GM12878 (cell line): ENCODE results near the gene LRP1. TPM values are rescaled to one million over a fixed set of nuclear protein-coding genes. Genes with fewer than 3 reads are reported as not detected.
A peak's percentile ranks its signal among the peaks of the same experiment; 100 is the strongest.

ENCODE experiments used
- ATAC-seq: fragments of 200-7000 bp; cut with Tn5 transposase; 3 replicates; pipeline ENCODE4 v1.9.1; 2020; ENCODE audit warnings: mild to moderate bottlenecking, moderate library complexity
- BruUV-seq: library from RNA; stranded (reverse); fragments of 400-500 nt; replicated peaks from 2 replicates; lab custom pipeline; 2021; lab: Mats Ljungman, UMichigan
- CTCF ChIA-PET: fragments of 300-600 bp; sonication (Branson Sonifier 250); formaldehyde crosslinking; extraction: SDS; loops from one replicate; lab custom pipeline; 2021; ENCODE audit warnings: inconsistent platforms; lab: Yijun Ruan, JAX
- POLR2A ChIA-PET: fragments of 350-600 bp; formaldehyde crosslinking; extraction: SDS; loops from one replicate; lab custom pipeline; 2021; ENCODE audit warnings: inconsistent platforms; lab: Charles Lee
- RAD21 ChIA-PET: fragments of 300-600 bp; sonication (Branson Sonifier 250); formaldehyde crosslinking; loops from one replicate; lab custom pipeline; 2023; ENCODE audit warnings: antibody characterized with exemption; ENCODE audit not compliant: unreplicated experiment; lab: Charles Lee
- SMC1A ChIA-PET: fragments of 300-600 bp; sonication (Branson Sonifier 250); formaldehyde crosslinking; loops from one replicate; lab custom pipeline; 2023; ENCODE audit not compliant: unreplicated experiment, uncharacterized antibody; lab: Charles Lee
- DNase-seq: peaks from one replicate; pipeline ENCODE4 v3.0.0-alpha.2; 2011; ENCODE audit warnings: low read depth, low spot score
- FAIRE-seq: peaks from 3 replicates; lab custom pipeline; 2011; peaks lifted over from hg19 to GRCh38; lab: Jason Lieb, UNC
- H2AFZ ChIP-seq: 2 replicates; pipeline ENCODE4 v1.6.0; 2011; ENCODE audit warnings: low read depth, low read length, control low read depth; ENCODE audit not compliant: control insufficient read depth
- H3K27ac ChIP-seq: 2 replicates; pipeline ENCODE4 v1.5.1; 2011; ENCODE audit warnings: control low read depth; ENCODE audit not compliant: control insufficient read depth, insufficient read depth
- H3K27me3 ChIP-seq, 2 experiments: replicated peaks in 1 of 2; 2 replicates each; pipeline versions ENCODE4 v1.6.0 to v1.6.1; 2011; ENCODE audit warnings: low read length in 1 of 2; ENCODE audit not compliant: control insufficient read depth in 2 of 2, insufficient read depth in 2 of 2
- H3K36me3 ChIP-seq, 2 experiments: 2 replicates each; pipeline ENCODE4 v1.5.1; 2011; ENCODE audit warnings: low read length in 1 of 2; ENCODE audit not compliant: control insufficient read depth in 2 of 2, insufficient read depth in 2 of 2
- H3K4me1 ChIP-seq: 2 replicates; pipeline ENCODE4 v1.6.1; 2011; ENCODE audit warnings: mild to moderate bottlenecking, low read length, moderate library complexity, mixed read lengths; ENCODE audit not compliant: control insufficient read depth, insufficient read depth
- H3K4me2 ChIP-seq: 2 replicates; pipeline ENCODE4 v1.6.0; 2011; ENCODE audit warnings: control low read depth; ENCODE audit not compliant: control insufficient read depth, insufficient read depth
- H3K4me3 ChIP-seq: fragments of 200-600 bp; sonication (generic); 2 replicates; pipeline ENCODE4 v1.5.1; 2016
- H3K79me2 ChIP-seq: 2 replicates; pipeline ENCODE4 v1.6.0; 2011; ENCODE audit warnings: low read length; ENCODE audit not compliant: control insufficient read depth, insufficient read depth
- H3K9ac ChIP-seq: 2 replicates; pipeline ENCODE4 v1.8.0; 2011; ENCODE audit warnings: low read length, control low read depth, mixed read lengths; ENCODE audit not compliant: control insufficient read depth, insufficient read depth
- H3K9me3 ChIP-seq: replicated peaks from 3 replicates; pipeline ENCODE4 v1.5.1; 2011; ENCODE audit warnings: mild to moderate bottlenecking, low read length; ENCODE audit not compliant: control insufficient read depth, insufficient read depth
- H4K20me1 ChIP-seq: 2 replicates; pipeline ENCODE4 v1.6.0; 2011; ENCODE audit not compliant: control insufficient read depth, insufficient read depth
- ATF3 ChIP-seq: IDR thresholded peaks from 2 replicates; pipeline ENCODE4 v1.6.1; 2011; ENCODE audit warnings: low read depth, mild to moderate bottlenecking, low read length, moderate library complexity, borderline replicate concordance; ENCODE audit errors: extremely low read depth
- CBFB ChIP-seq: IDR thresholded peaks from 2 replicates; pipeline ENCODE4 v1.6.1; 2016; ENCODE audit warnings: antibody characterized with exemption, low read depth
- CHD2 ChIP-seq: IDR thresholded peaks from 2 replicates; pipeline ENCODE4 v1.6.1; 2011; ENCODE audit warnings: low read depth, low read length, improper control_type of control experiment, borderline replicate concordance
- FOS ChIP-seq: IDR thresholded peaks from 3 replicates; pipeline ENCODE4 v1.6.1; 2011; ENCODE audit warnings: borderline replicate concordance; ENCODE audit not compliant: insufficient read length; ENCODE audit errors: extremely low read depth
- IRF4 ChIP-seq: IDR thresholded peaks from 2 replicates; pipeline ENCODE4 v1.6.1; 2011; ENCODE audit warnings: low read depth, low read length
- NFIC ChIP-seq: IDR thresholded peaks from 2 replicates; pipeline ENCODE4 v1.6.1; 2012; ENCODE audit warnings: low read depth, mild to moderate bottlenecking, inconsistent platforms, low read length, moderate library complexity
- NFXL1 ChIP-seq: fragments of 450-650 bp; IDR thresholded peaks from 2 replicates; pipeline ENCODE4 v1.6.1; 2017; ENCODE audit warnings: antibody characterized with exemption, mild to moderate bottlenecking, borderline replicate concordance
- NR2F1 ChIP-seq: fragments of 450-650 bp; conservative IDR thresholded peaks from 2 replicates; pipeline ENCODE4 v1.6.1; 2017; ENCODE audit warnings: mild to moderate bottlenecking
- PKNOX1 ChIP-seq: fragments of 450-650 bp; IDR thresholded peaks from 2 replicates; pipeline ENCODE4 v1.6.1; 2016; ENCODE audit warnings: mild to moderate bottlenecking
- RELA ChIP-seq: fragments of 450-650 bp; IDR thresholded peaks from 2 replicates; pipeline ENCODE4 v1.8.0; 2014; ENCODE audit warnings: borderline replicate concordance; ENCODE audit not compliant: partially characterized antibody
- RELB ChIP-seq: fragments of 450-650 bp; IDR thresholded peaks from 2 replicates; pipeline ENCODE4 v1.6.1; 2017; ENCODE audit warnings: low read depth, mild to moderate bottlenecking, moderate library complexity
- SMAD5 ChIP-seq: IDR thresholded peaks from 2 replicates; pipeline ENCODE4 v1.6.1; 2016; ENCODE audit warnings: antibody characterized with exemption, low read depth
- TCF3 ChIP-seq: IDR thresholded peaks from 2 replicates; pipeline ENCODE4 v1.6.1; 2012; ENCODE audit warnings: low read depth, mild to moderate bottlenecking, low read length, borderline replicate concordance; ENCODE audit not compliant: insufficient read depth
- USF1 ChIP-seq: IDR thresholded peaks from 2 replicates; pipeline ENCODE4 v1.6.1; 2011; ENCODE audit warnings: borderline replicate concordance, low read depth, mild to moderate bottlenecking, moderate library complexity, mixed read lengths, low read length; ENCODE audit not compliant: insufficient read depth; ENCODE audit errors: extremely low read length
- ZNF622 ChIP-seq: fragments of 450-650 bp; IDR thresholded peaks from 2 replicates; pipeline ENCODE4 v1.6.1; 2017; ENCODE audit warnings: mild to moderate bottlenecking, inconsistent platforms
- WGBS: methylation state at CpG from one replicate; pipeline ENCODE4 v1.1.6; 2016; ENCODE audit warnings: low lambda C conversion rate; ENCODE audit not compliant: insufficient replicate concordance, insufficient coverage; ENCODE audit errors: missing lambda C conversion rate; 5-methylcytosine and 5-hydroxymethylcytosine counted together
- in situ Hi-C: fragments of 300-500 bp; cut with MboI; formaldehyde crosslinking; loops from 9 replicates; pipeline ENCODE4 v1.14.3; 2018; ENCODE audit warnings: mixed read lengths
- intact Hi-C: fragments of 100-400 bp; cut with micrococcal nuclease; formaldehyde crosslinking; loops from one replicate; pipeline ENCODE4 v1.14.2; 2022; ENCODE audit not compliant: unreplicated experiment
- polyA plus RNA-seq, 11 experiments: library from polyadenylated mRNA; depleted of rRNA in 4 of 11; unstranded in 6 of 11; stranded (reverse) in 5 of 11; fragments of >200 nt; fragmentation: Nextera tagmentation in 4 of 11; fragmentation: Illumina TruSeq in 1 of 11; extraction: Ambion mirVana in 4 of 11; extraction: Trizol in 1 of 11; gene quantifications; 1 replicate in 1 of 11; 2 replicates in 10 of 11; pipeline versions ENCODE4 v1.2.1 to v1.2.3, GENCODE V29; 2011 to 2016; ENCODE audit warnings: inconsistent platforms in 2 of 11, missing spikeins in 2 of 11, low read depth in 1 of 11
- total RNA-seq, 4 experiments: library from RNA; depleted of rRNA in 3 of 4; stranded (reverse); fragments of >200 nt in 3 of 4; fragmentation: Illumina TruSeq in 1 of 4; extraction: Trizol in 1 of 4; gene quantifications; 2 replicates each; pipeline versions ENCODE4 v1.2.1 to v1.2.3, GENCODE V29; 2013 to 2021

The LRP1 gene
- total and polyA plus RNA-seq, 10 of the 15 experiments (the other 5 are each of a cell fraction or from before 2014, with no cell fraction given) = under 0.01 to 1.1 (median 0.20) TPM; not detected in 2

- ATAC-seq = no peak
- peak overlapping the region; percentile 27; the same call in 1 of the 2 replicates for H3K9ac ChIP-seq
These were observed 35.3 kb upstream of the LRP1 start for GRCh38 chr12:57092876-57093414.

More at GRCh38 chr12:57092876-57093414, 35.3 kb upstream of the LRP1 start:
- CTCF ChIA-PET = interaction anchor here (0.6 to 9.0 kb wide), 19 partner anchors 10 to 89 kb away, joined by 3 to 205 read pairs (median 4); partner anchors contain the start of genes NEMP1 and STAT6
- Histone ChIP-seq H2AFZ (no peak overlapping the region), H3K27ac (peak overlapping the region; percentile 84)
- POLR2A ChIA-PET = interaction anchor here (0.8 to 7.6 kb wide), 5 partner anchors 14 to 403 kb away, joined by 3 to 74 read pairs (median 17); partner anchors contain the start of genes NEMP1 and STAT6
- intact Hi-C loops = loop anchor here (1.0 kb wide), 2 partner anchors 18 to 24 kb away; partner anchors contain the start of gene STAT6
- no peak for TF ChIP-seq IRF4
- TF ChIP-seq ATF3 = no peak
- TF ChIP-seq ZNF622 = no peak
- no peak for TF ChIP-seq SMAD5
- no peak for TF ChIP-seq TCF3
- no peak for TF ChIP-seq NFXL1
- no peak for TF ChIP-seq RELA
- no peak for TF ChIP-seq NFIC
- 0 out of 2 replicates have a peak, but pooled peaks have one; percentile 19 for TF ChIP-seq NR2F1
- 0 out of 2 replicates have a peak, but pooled peaks have one; percentile 12 for TF ChIP-seq CHD2
- TF ChIP-seq FOS = no peak
- TF ChIP-seq RELB = no peak
- TF ChIP-seq CBFB = no peak
- no peak for TF ChIP-seq PKNOX1
- no peak for TF ChIP-seq USF1
- TF ChIP-seq, all 136 proteins: peak for 2
- Histone ChIP-seq H3K79me2 (peaks cover 34% of the 10 kb centered on the region), H3K4me3 (peak overlapping the region; percentile 75; the same call in 1 of the 2 replicates), H4K20me1 (no peaks in the 10 kb centered on the region), H3K27me3 (no peaks in the 10 kb centered on the region), H3K9me3 (no peaks in the 10 kb centered on the region), H3K36me3 (peaks cover 17 to 21% of the 10 kb centered on the region in 2 experiments), H3K4me2 (peak overlapping the region; percentile 97), H3K4me1 (peaks cover 38% of the 10 kb centered on the region)
- no peak for DNase-seq
- ChIA-PET SMC1A (interaction anchor here (1.1 to 10.4 kb wide), 5 partner anchors 15 to 84 kb away, joined by 4 to 169 read pairs (median 41); partner anchors contain the start of genes NEMP1 and STAT6), RAD21 (interaction anchor here (1.0 to 8.8 kb wide), 11 partner anchors 11 to 387 kb away, joined by 3 to 199 read pairs (median 5); partner anchors contain the start of genes ARHGAP9, NEMP1, SHMT2 and STAT6)
- no TSS peak for BruUV-seq
- WGBS = 80% methylated on average over 4 of the region's 4 CpGs
- in situ Hi-C loops = no loop called here
- no peak for FAIRE-seq
